Calu3 (cell line): ENCODE results near the gene NODAL. TPM values are rescaled to one million over a fixed set of nuclear protein-coding genes. Genes with fewer than 3 reads are reported as not detected.

ENCODE experiments used
- BruUV-seq: library from RNA; stranded (reverse); fragments of 400-500 nt; replicated peaks from 2 replicates; lab custom pipeline; 2021; lab: Mats Ljungman, UMichigan
- CTCF ChIA-PET: fragments of 300-600 bp; sonication (Branson Sonifier 250); formaldehyde crosslinking; loops from one replicate; lab custom pipeline; 2022; ENCODE audit warnings: antibody characterized with exemption; lab: Charles Lee
- DNase-seq: peaks from one replicate; pipeline ENCODE4 v3.0.0; 2022
- H3K27ac Mint-ChIP-seq: one replicate; pipeline ENCODE4 v1.8.0; 2022; ENCODE audit warnings: mixed read lengths; ENCODE audit not compliant: unreplicated experiment
- H3K27me3 Mint-ChIP-seq: one replicate; pipeline ENCODE4 v1.8.0; 2022; ENCODE audit warnings: mixed read lengths; ENCODE audit not compliant: unreplicated experiment
- H3K36me3 Mint-ChIP-seq: one replicate; pipeline ENCODE4 v1.8.0; 2022; ENCODE audit warnings: mild to moderate bottlenecking, moderate library complexity, mixed read lengths; ENCODE audit not compliant: insufficient read depth, unreplicated experiment
- H3K4me1 Mint-ChIP-seq: one replicate; pipeline ENCODE4 v1.8.0; 2022; ENCODE audit warnings: mild to moderate bottlenecking, low read depth, mixed read lengths; ENCODE audit not compliant: unreplicated experiment
- H3K4me3 Mint-ChIP-seq: one replicate; pipeline ENCODE4 v1.8.0; 2022; ENCODE audit warnings: mild to moderate bottlenecking, low read depth, moderate library complexity, mixed read lengths; ENCODE audit not compliant: unreplicated experiment
- H3K9me3 Mint-ChIP-seq: one replicate; pipeline ENCODE4 v1.8.0; 2022; ENCODE audit warnings: low read depth, mixed read lengths; ENCODE audit not compliant: unreplicated experiment
- intact Hi-C: fragments of 100-400 bp; cut with micrococcal nuclease; formaldehyde crosslinking; loops from one replicate; pipeline ENCODE4 v1.10.0; 2022; ENCODE audit not compliant: unreplicated experiment
- total RNA-seq: library from RNA; stranded (reverse); gene quantifications from 2 replicates; pipeline ENCODE4 v1.2.3, GENCODE V29; 2022
- TF ChIP-seq, protein P1 (sequence below): fragments of 200-600 bp; IDR thresholded peaks from one replicate; pipeline ENCODE4 v1.8.0; 2022; ENCODE audit warnings: antibody characterized with exemption; ENCODE audit not compliant: unreplicated experiment

The NODAL gene
- total RNA-seq, 1 experiment from 2014 or later, result not detected

DNA sequence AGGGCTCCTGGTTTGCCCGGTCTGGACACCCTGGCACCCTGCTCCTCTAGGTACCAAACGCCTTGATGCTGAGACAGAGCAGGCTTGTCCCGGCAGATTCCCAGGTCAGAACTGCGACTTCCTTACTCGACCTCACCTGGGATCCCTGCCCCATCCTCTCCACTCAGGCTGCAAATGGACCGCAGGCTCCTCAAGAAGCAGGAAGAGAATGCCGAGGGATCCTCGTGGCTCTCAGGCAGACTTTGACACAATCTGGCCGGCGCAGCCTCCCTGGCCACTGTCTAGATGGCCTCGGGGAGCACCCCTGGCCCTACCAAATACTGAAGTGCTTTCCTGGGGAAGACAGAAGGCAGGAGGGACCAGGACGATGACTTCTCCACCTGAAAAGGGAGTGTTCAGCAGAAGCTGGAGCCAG, 421 bp upstream of the NODAL start:
- peaks cover 8% of the 10 kb centered on the region for H3K4me1 Mint-ChIP-seq
- TF ChIP-seq, protein P1, sequence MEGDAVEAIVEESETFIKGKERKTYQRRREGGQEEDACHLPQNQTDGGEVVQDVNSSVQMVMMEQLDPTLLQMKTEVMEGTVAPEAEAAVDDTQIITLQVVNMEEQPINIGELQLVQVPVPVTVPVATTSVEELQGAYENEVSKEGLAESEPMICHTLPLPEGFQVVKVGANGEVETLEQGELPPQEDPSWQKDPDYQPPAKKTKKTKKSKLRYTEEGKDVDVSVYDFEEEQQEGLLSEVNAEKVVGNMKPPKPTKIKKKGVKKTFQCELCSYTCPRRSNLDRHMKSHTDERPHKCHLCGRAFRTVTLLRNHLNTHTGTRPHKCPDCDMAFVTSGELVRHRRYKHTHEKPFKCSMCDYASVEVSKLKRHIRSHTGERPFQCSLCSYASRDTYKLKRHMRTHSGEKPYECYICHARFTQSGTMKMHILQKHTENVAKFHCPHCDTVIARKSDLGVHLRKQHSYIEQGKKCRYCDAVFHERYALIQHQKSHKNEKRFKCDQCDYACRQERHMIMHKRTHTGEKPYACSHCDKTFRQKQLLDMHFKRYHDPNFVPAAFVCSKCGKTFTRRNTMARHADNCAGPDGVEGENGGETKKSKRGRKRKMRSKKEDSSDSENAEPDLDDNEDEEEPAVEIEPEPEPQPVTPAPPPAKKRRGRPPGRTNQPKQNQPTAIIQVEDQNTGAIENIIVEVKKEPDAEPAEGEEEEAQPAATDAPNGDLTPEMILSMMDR, result no peak
- DNase-seq, result no peak
- no peaks in the 10 kb centered on the region for H3K9me3 Mint-ChIP-seq
- H3K36me3 Mint-ChIP-seq, result no peaks in the 10 kb centered on the region
- H3K4me3 Mint-ChIP-seq, result no peak overlapping the region
- intact Hi-C loops, result no loop called here
- CTCF ChIA-PET, result interaction anchor here (2.0 kb wide), 1 partner anchor 10 kb away, joined by 5 read pairs; no protein-coding TSS in a partner anchor
- H3K27ac Mint-ChIP-seq, result no peak overlapping the region
- BruUV-seq, result no TSS peak
- peaks cover 62% of the 10 kb centered on the region for H3K27me3 Mint-ChIP-seq

DNA sequence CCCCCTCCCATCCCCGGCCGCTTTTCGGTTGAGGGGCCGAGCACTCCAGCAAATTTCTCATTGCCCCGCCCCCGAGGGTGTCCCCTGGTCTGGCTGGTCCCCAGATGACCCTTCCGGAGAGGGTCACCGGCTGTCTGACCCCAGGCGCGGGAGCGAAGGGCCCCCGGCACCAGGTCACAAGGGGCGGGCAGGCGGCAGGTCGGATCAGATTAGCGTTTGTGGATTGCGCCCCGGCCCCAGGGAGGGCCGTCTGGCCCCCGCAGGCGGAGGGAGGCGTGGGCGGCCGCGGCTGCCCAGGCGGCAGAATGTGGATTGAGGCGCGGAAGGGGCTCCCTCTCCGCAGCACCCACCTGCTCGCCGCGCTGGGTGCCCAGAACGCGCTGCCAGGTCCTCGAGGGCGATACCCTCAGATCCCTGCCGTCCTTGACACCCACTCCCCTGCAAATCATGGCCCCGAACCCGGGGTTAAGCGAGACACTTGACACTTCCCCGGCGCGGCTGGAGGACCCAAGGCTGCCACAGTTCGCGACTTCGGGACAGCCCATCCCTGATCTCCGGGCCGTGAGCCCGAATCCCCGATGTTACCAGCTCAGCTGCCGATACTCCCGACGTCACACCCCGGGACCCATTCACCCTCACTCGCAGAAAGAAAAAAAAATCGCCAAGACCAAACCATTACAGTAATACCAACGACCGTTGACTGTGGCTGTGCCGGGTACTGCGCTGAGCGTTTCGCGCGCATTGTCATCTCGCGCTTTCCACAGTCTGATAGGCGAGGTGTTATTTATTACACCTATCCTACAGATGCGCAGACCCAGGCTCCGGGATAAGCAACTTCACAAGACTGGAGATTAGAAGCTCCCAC, 953 bp downstream of the NODAL start:
- DNase-seq, result no peak
- no peaks in the 10 kb centered on the region for H3K9me3 Mint-ChIP-seq
- no peak overlapping the region for H3K27ac Mint-ChIP-seq
- peaks cover 8% of the 10 kb centered on the region for H3K4me1 Mint-ChIP-seq
- no peaks in the 10 kb centered on the region for H3K36me3 Mint-ChIP-seq
- CTCF ChIA-PET, result no interaction called here
- intact Hi-C loops, result no loop called here
- H3K27me3 Mint-ChIP-seq, result peaks cover 66% of the 10 kb centered on the region
- TF ChIP-seq, protein P1, result no peak
- H3K4me3 Mint-ChIP-seq, result peak overlapping the region; percentile 41
- no TSS peak for BruUV-seq

- DNase-seq, result no peak
- CTCF ChIA-PET, result no interaction called here
- intact Hi-C loops, result no loop called here
- BruUV-seq, result no TSS peak
- H3K4me3 Mint-ChIP-seq, result no peak overlapping the region
- H3K4me1 Mint-ChIP-seq, result peaks cover 8% of the 10 kb centered on the region
- peaks cover 61% of the 10 kb centered on the region for H3K27me3 Mint-ChIP-seq
- TF ChIP-seq, protein P1, result no peak
- H3K36me3 Mint-ChIP-seq, result no peaks in the 10 kb centered on the region
- H3K27ac Mint-ChIP-seq, result no peak overlapping the region
- H3K9me3 Mint-ChIP-seq, result no peaks in the 10 kb centered on the region
These were observed 3.8 kb downstream of the NODAL start for GRCh38 chr10:70437721-70438120.

DNA sequence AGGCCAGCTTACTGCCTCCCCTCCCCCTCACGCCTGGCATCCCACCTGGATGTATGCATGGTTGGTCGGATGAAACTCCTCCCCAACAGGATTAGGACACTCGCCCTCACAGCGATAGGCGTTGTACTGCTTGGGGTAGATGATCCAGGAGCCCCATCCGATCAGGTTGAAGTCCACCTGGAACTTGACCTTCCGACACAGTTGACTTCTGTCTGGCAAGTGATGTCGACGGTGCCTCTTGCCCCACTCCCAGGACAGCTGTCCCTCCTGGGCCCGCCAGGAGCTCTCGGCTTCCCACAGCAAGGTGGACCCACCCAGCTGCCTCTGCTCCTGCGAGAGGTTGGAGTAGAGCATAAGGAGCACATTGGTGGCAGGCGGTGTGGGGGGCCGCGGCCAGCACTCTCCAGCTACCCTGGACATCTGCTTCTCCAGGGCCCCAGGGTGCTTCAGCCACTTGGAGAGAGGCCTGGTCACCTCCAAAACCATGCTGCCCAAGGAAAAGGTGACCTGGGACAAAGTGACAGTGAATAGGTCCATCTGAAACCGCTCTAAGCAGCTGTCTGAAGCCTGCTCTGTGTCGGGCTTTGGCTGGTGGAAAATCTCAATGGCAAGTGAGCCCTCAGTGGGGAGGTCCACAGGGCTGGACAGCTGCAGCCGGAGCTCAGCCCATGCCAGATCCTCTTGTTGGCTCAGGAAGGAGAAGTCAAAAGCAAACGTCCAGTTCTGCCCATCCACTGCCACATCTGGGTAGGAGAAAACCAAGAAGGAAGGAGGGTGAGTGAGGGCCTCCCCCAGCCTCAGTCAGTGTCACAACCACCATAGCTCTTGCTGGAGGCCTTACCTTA, 6.0 kb downstream of the NODAL start:
- intact Hi-C loops, result no loop called here
- Mint-ChIP-seq H3K4me3 (no peak overlapping the region), H3K4me1 (no peaks in the 10 kb centered on the region), H3K9me3 (no peaks in the 10 kb centered on the region), H3K36me3 (no peaks in the 10 kb centered on the region), H3K27me3 (peaks cover 39% of the 10 kb centered on the region), H3K27ac (no peak overlapping the region)
- CTCF ChIA-PET, result interaction anchor here (1.3 kb wide), 1 partner anchor 9 kb away, joined by 5 read pairs; no protein-coding TSS in a partner anchor
- TF ChIP-seq, protein P1, result no peak
- no TSS peak for BruUV-seq
- DNase-seq, result no peak
